Heart right ventricle (tissue), 16 donors: ENCODE data around the gene JAKMIP1. TPM values are rescaled to one million over a fixed set of nuclear protein-coding genes. Genes with fewer than 3 reads are reported as not detected.

Experiments
- ATAC-seq, 8 donors: fragments of 200-7000 bp; cut with Tn5 transposase; one replicate each; pipeline ENCODE4 v1.9.1; 2020; ENCODE audit warnings: mild to moderate bottlenecking in 8 of 8, moderate library complexity in 8 of 8, moderate number of reproducible peaks in 1 of 8
- DNase-seq, 2 donors: peaks; one replicate each; pipeline ENCODE4 v3.0.0-alpha.2; 2020
- H3K27ac ChIP-seq, 10 donors: fragments of 200-600 bp; sonication (generic) in 2 of 10; one replicate each; pipeline versions ENCODE4 v1.5.0 to v1.8.0; 2020 to 2022; ENCODE audit warnings: mild to moderate bottlenecking in 3 of 10
- H3K27me3 ChIP-seq, 7 donors: fragments of 200-600 bp; one replicate each; pipeline ENCODE4 v1.8.0; 2021 to 2022; ENCODE audit warnings: mild to moderate bottlenecking in 2 of 7
- H3K36me3 ChIP-seq, 9 donors: fragments of 200-600 bp; sonication (generic) in 1 of 9; one replicate each; pipeline versions ENCODE4 v1.5.0 to v1.8.0; 2020 to 2022; ENCODE audit warnings: mild to moderate bottlenecking in 2 of 9
- H3K4me1 ChIP-seq, 9 donors: fragments of 200-600 bp; sonication (generic) in 1 of 9; one replicate each; pipeline versions ENCODE4 v1.5.0 to v1.8.0; 2020 to 2022; ENCODE audit warnings: mild to moderate bottlenecking in 4 of 9
- H3K4me3 ChIP-seq, 10 donors: fragments of 200-600 bp; sonication (generic) in 2 of 10; one replicate each; pipeline versions ENCODE4 v1.5.0 to v1.8.0; 2020 to 2022; ENCODE audit warnings: mild to moderate bottlenecking in 7 of 10, moderate library complexity in 2 of 10
- H3K9me3 ChIP-seq, 11 donors: fragments of 200-600 bp in 10 of 11; sonication (generic) in 2 of 11; one replicate each; pipeline versions ENCODE4 v1.5.0 to v1.8.0; 2013 to 2022; ENCODE audit warnings: mild to moderate bottlenecking in 2 of 11, control low read depth in 1 of 11, moderate library complexity in 1 of 11
- WGBS, 2 donors: extraction: QIAGEN DNeasy Blood & Tissue Kit; methylation state at CpG; one replicate each; pipeline ENCODE4 v1.1.7; 2013; ENCODE audit warnings: inconsistent platforms in 1 of 2; 5-methylcytosine and 5-hydroxymethylcytosine counted together
- intact Hi-C, 10 donors: fragments of 100-400 bp; cut with DNase I; formaldehyde crosslinking; loops; one replicate each; pipeline versions ENCODE4 v1.11.1 to v1.14.2; 2022
- polyA plus RNA-seq, 2 donors: library from polyadenylated mRNA; stranded (reverse); fragments of 200-250 nt; gene quantifications; one replicate each; pipeline ENCODE4 v1.2.3, GENCODE V29; 2013
- total RNA-seq, 10 donors: library from RNA; stranded (reverse); fragmentation: NEBNext Ultra II Directional in 3 of 10; extraction: Animal tissue kit (Norgen Biotek cat#: 25700) in 3 of 10; gene quantifications; one replicate each; pipeline versions ENCODE4 v1.2.1 to v1.2.4, GENCODE V29; 2021 to 2023
- TF ChIP-seq, protein P1 (sequence below), 9 donors: fragments of 200-600 bp; sonication (generic) in 2 of 9; IDR thresholded peaks; one replicate each; pipeline versions ENCODE4 v1.5.0 to v1.8.0; 2021 to 2022; ENCODE audit warnings: antibody characterized with exemption in 9 of 9, mild to moderate bottlenecking in 5 of 9, moderate library complexity in 1 of 9
- donor health status: Arrhythmogenic right ventricular cardiomyopathy.
- donor health status: ischemic (EF 13 %, LVEDD 7.1; RV severe dilation, severe dysfunction).
- donor health status: healthy with polysubstance abuse.
- donor health status: DM: no; HTN: yes; CAD: no.
- donor health status: DM: no; HTN: no; CAD: no.
- donor health status: ischemic (EF 25% LVEDD 6.9; RV normal size, moderate dysfunction).
- donor health status: ischemic (EF 25% LVEDD 5.7; RV mildly dilated, moderate dysfunction).
- donor health status: healthy.
- donor health status: DM: yes; HTN: yes; CAD: no.
- donor health status: Ischemic cardiomyopathy.
- donor health status: ischemic (EF 35%, LVEDD 5.7; RV mildly dilated, moderate dysfunction).
- donor health status: nonischemic (EF 11% LVEDD 7.7; RV severe dilation, severe dysfunction).
- donor health status: DM: yes; HTN: yes; CAD: no.
- donor health status: PGD.
- donor health status: ischemic (EF 29% LVEDD 5.4; RV normal size, mild dysfunction).
- donor health status: nonischemic (EF 23%, LVEDD 6.1; RV moderate dilation, normal function).

The JAKMIP1 gene
- total and polyA plus RNA-seq, 12 donors: 0.04 to 0.76 (median 0.14) TPM; not detected in 8

DNA sequence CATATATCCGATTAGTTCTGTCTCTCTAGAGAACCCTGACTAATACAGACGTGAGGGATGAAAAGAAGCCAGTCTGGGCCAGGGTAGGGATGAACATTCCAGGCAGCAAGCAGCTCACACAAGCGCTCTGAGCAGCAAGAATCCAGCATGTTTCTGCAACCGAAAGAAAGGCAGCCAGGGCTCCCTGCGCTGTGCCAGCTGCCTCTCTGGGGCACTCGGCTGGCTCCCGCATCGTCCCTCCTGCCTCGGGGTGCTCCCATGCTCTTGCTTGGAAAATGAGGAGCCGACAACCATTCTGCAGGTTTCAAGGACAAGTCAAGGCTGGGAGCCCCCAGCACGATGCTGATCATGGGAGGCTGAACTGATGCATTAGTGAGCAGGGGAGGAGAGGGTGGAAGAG is 7.0 kb downstream of the JAKMIP1 start:
- WGBS, 2 donors: 79 to 82% methylated on average over 11 of the region's 11 CpGs
- TF ChIP-seq, protein P1, sequence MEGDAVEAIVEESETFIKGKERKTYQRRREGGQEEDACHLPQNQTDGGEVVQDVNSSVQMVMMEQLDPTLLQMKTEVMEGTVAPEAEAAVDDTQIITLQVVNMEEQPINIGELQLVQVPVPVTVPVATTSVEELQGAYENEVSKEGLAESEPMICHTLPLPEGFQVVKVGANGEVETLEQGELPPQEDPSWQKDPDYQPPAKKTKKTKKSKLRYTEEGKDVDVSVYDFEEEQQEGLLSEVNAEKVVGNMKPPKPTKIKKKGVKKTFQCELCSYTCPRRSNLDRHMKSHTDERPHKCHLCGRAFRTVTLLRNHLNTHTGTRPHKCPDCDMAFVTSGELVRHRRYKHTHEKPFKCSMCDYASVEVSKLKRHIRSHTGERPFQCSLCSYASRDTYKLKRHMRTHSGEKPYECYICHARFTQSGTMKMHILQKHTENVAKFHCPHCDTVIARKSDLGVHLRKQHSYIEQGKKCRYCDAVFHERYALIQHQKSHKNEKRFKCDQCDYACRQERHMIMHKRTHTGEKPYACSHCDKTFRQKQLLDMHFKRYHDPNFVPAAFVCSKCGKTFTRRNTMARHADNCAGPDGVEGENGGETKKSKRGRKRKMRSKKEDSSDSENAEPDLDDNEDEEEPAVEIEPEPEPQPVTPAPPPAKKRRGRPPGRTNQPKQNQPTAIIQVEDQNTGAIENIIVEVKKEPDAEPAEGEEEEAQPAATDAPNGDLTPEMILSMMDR (IDR thresholded peaks at IDR 0.05): no peak
- no peaks in the 10 kb centered on the region for H3K36me3 ChIP-seq
- H3K9me3 ChIP-seq: no peaks in the 10 kb centered on the region
- no peaks in the 10 kb centered on the region for H3K4me1 ChIP-seq
- no peak for ATAC-seq
- peaks cover 11 to 87% (median 62%) of the 10 kb centered on the region in 7 donors for H3K27me3 ChIP-seq
- H3K4me3 ChIP-seq: no peak overlapping the region
- intact Hi-C loops: loop anchor here in 1 of 10 donors (10.0 kb wide), 1 partner anchor 629 kb away; no protein-coding TSS in a partner anchor
- DNase-seq: no peak
- no peak overlapping the region for H3K27ac ChIP-seq

DNA sequence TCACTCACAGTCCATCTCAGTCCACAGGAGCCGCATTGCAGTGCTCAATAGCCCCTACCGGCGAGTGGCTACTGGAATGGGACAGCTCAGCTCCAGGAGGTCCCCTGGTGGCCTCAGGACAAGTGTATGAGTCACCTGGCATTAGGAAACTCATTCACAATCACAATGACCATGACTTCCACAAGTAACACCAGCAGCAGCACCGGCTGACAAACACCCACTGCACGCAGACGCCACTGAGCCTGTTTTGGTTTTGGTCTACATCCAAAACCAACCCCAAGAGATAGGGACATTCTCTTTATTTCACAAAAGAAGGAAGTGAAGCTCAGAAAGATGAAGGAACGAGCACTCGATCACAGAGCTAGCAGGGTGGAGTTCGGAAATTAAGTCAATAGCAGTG is 8.1 kb downstream of the JAKMIP1 start:
- Histone ChIP-seq H3K9me3 (peaks cover 0 to 9% (median 7%) of the 10 kb centered on the region in 11 donors), H3K27me3 (peaks cover 6 to 76% (median 51%) of the 10 kb centered on the region in 7 donors), H3K4me1 (no peaks in the 10 kb centered on the region), H3K36me3 (no peaks in the 10 kb centered on the region), H3K27ac (no peak overlapping the region), H3K4me3 (no peak overlapping the region)
- TF ChIP-seq, protein P1 (IDR thresholded peaks at IDR 0.05): no peak
- DNase-seq: no peak
- intact Hi-C loops: loop anchor here in 1 of 10 donors (10.0 kb wide), 1 partner anchor 627 kb away; no protein-coding TSS in a partner anchor
- WGBS, 2 donors: 73 to 74% methylated on average over 9 of the region's 9 CpGs
- ATAC-seq: no peak

DNA sequence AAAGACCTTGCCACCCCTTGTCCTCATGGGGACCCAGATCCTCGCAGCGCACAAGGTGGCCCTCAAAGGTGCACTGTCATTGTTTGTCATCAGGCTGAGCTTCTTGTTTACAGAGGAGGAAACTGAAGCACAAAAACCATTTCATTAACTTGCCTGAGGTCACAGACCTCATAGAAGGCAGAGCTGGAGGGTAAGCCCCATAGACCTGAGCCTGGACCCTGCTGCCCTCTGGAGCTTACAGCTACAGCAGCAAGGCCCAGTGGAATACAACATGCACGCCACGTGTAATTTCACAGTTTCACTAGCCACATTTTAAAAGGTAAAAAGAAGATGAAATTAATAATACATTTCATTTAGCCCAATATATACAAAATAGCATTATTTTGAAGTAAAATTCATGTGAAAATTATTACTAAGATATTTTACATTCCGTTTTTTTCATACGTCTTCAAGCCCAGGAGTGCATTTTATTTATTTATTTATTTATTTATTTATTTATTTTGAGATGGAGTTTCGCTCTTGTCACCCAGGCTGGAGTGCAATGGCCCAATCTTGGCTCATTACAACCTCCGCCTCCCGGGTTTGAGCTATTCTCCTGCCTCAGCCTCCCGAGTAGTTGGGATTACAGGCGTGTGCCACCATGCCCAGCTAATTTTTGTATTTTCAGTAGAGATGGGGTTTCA is 8.8 kb downstream of the JAKMIP1 start:
- 87 to 89% methylated on average over 11 of the region's 11 CpGs for WGBS, 2 donors
- no peak for ATAC-seq
- TF ChIP-seq, protein P1 (IDR thresholded peaks at IDR 0.05): no peak
- Histone ChIP-seq H3K4me1 (no peaks in the 10 kb centered on the region), H3K9me3 (peaks cover 0 to 15% (median 13%) of the 10 kb centered on the region in 11 donors), H3K36me3 (no peaks in the 10 kb centered on the region), H3K4me3 (no peak overlapping the region), H3K27ac (no peak overlapping the region), H3K27me3 (peaks cover under 1 to 69% (median 44%) of the 10 kb centered on the region in 7 donors)
- no peak for DNase-seq
- intact Hi-C loops: loop anchor here in 1 of 10 donors (10.0 kb wide), 1 partner anchor 627 kb away; no protein-coding TSS in a partner anchor

DNA sequence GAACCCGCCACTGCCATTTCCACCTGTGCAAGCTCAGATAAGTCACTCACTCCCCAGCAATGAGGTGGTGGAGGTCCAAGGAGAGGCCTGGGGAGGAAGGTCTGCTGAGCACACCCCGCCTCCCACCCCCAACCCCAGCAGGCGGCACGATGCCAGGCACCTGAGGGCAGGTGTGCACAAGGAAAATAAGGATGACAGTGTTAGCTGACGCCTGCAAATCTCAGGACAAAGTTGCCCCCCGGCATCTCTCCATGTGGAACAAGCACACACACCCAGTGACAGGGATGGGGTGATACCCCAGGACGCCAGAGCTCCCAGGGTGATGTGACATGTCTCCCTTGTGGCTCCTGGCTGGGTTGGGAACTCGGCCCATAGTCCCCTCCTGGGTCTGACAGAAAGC is 9.9 kb downstream of the JAKMIP1 start:
- intact Hi-C loops: loop anchor here in 1 of 10 donors (10.0 kb wide), 1 partner anchor 626 kb away; no protein-coding TSS in a partner anchor
- Histone ChIP-seq H3K4me3 (no peak overlapping the region), H3K27me3 (peaks cover 0 to 58% (median 33%) of the 10 kb centered on the region in 7 donors), H3K27ac (no peak overlapping the region), H3K9me3 (peaks cover 0 to 26% (median 15%) of the 10 kb centered on the region in 11 donors), H3K36me3 (no peaks in the 10 kb centered on the region), H3K4me1 (no peaks in the 10 kb centered on the region)
- WGBS, 2 donors: 72 to 79% methylated on average over 8 of the region's 8 CpGs
- ATAC-seq (no peak), DNase-seq (no peak)
- TF ChIP-seq, protein P1 (IDR thresholded peaks at IDR 0.05): no peak
